Measurements from ENCODE around the gene PROB1.

The PROB1 gene

GRCh38 chr5:139377226-139377625, 17.7 kb downstream of the PROB1 start:
- TF ChIP-seq CTCF (IDR thresholded peaks at IDR 0.05; ENCODE audit: insufficient read depth, low read length, poor library complexity, severe bottlenecking) (no peak), EZH2phosphoT487 (conservative IDR thresholded peaks at IDR 0.05; ENCODE audit: low read length) (no peak)
- Histone ChIP-seq H3K4me2 (ENCODE audit: low read depth, low read length, poor library complexity, severe bottlenecking) (no peak overlapping the region), H4K20me1 (ENCODE audit: low read depth, low read length) (no peaks in the 10 kb centered on the region), H3K4me3 (ENCODE audit: insufficient read depth, low read length, poor library complexity, severe bottlenecking) (no peak overlapping the region), H3K9me3 (ENCODE audit: insufficient read depth, low read length) (no peaks in the 10 kb centered on the region), H3K36me3 (ENCODE audit: low read length) (no peaks in the 10 kb centered on the region), H3K9me2 (replicated peaks; ENCODE audit: insufficient read depth, low read length) (no peaks in the 10 kb centered on the region), H3K79me2 (ENCODE audit: insufficient read depth, low read length) (no peaks in the 10 kb centered on the region), H3F3A (ENCODE audit: insufficient read depth) (no peaks in the 10 kb centered on the region), H3K27me3 (ENCODE audit: low read length) (no peaks in the 10 kb centered on the region), H2AFZ (ENCODE audit: low read depth, low read length, severe bottlenecking) (no peak overlapping the region), H3K9ac (ENCODE audit: low read length) (no peak overlapping the region), H3K27ac (ENCODE audit: low read depth, low read length) (no peak overlapping the region)

DNA sequence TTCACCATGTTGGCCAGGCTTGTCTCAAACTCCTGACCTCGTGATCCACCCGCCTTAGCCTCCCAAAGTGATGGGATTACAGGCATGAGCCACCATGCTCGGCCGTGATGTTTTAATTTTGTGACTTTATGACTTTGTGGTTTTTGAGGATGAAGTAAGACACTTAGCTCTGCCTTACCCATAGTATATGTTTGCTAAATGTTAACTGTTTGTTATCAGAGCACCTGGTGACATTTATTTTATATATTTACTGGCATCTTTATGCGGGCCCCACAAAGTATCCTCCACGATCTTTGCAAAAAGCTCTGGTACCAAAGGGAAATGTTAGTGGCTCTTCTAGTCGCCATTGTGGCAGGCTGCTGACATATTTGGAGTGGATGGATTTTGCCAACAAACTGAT, 18.5 kb downstream of the PROB1 start:
- Histone ChIP-seq H3K36me3 (ENCODE audit: low read length) (no peaks in the 10 kb centered on the region), H3K9me2 (replicated peaks; ENCODE audit: insufficient read depth, low read length) (no peaks in the 10 kb centered on the region), H3K4me2 (ENCODE audit: low read depth, low read length, poor library complexity, severe bottlenecking) (no peak overlapping the region), H3F3A (ENCODE audit: insufficient read depth) (no peaks in the 10 kb centered on the region), H3K9me3 (ENCODE audit: insufficient read depth, low read length) (no peaks in the 10 kb centered on the region), H3K27me3 (ENCODE audit: low read length) (no peaks in the 10 kb centered on the region), H3K27ac (ENCODE audit: low read depth, low read length) (no peak overlapping the region), H3K79me2 (ENCODE audit: insufficient read depth, low read length) (no peaks in the 10 kb centered on the region), H3K9ac (ENCODE audit: low read length) (no peak overlapping the region), H2AFZ (ENCODE audit: low read depth, low read length, severe bottlenecking) (no peak overlapping the region), H3K4me3 (ENCODE audit: insufficient read depth, low read length, poor library complexity, severe bottlenecking) (no peak overlapping the region), H4K20me1 (ENCODE audit: low read depth, low read length) (no peaks in the 10 kb centered on the region)
- TF ChIP-seq CTCF (IDR thresholded peaks at IDR 0.05; ENCODE audit: insufficient read depth, low read length, poor library complexity, severe bottlenecking) (no peak), EZH2phosphoT487 (conservative IDR thresholded peaks at IDR 0.05; ENCODE audit: low read length) (no peak)

DNA sequence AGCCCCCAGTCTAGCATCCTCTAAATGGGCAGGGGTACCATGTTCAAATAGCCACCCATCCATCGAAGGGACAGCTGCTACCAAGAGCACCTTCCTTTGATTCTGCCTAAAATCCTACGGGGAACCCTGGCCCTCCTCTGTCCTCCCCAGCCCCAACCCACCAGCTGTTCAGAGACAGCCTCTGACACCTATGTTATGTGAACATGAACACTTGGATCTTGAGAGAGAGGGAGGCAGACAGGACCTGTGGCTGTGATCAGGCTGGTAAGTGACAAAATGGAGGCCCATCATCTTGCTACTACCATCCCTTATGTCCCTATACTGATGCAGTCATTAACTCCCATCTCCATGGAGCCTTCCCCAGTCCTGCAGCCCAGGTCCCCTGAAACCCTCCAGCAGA, 20.0 kb downstream of the PROB1 start:
- TF ChIP-seq CTCF (IDR thresholded peaks at IDR 0.05; ENCODE audit: insufficient read depth, low read length, poor library complexity, severe bottlenecking) (no peak), EZH2phosphoT487 (conservative IDR thresholded peaks at IDR 0.05; ENCODE audit: low read length) (no peak)
- Histone ChIP-seq H3K36me3 (ENCODE audit: low read length) (no peaks in the 10 kb centered on the region), H3K9me2 (replicated peaks; ENCODE audit: insufficient read depth, low read length) (no peaks in the 10 kb centered on the region), H3F3A (ENCODE audit: insufficient read depth) (no peaks in the 10 kb centered on the region), H3K27me3 (ENCODE audit: low read length) (no peaks in the 10 kb centered on the region), H3K4me2 (ENCODE audit: low read depth, low read length, poor library complexity, severe bottlenecking) (no peak overlapping the region), H4K20me1 (ENCODE audit: low read depth, low read length) (no peaks in the 10 kb centered on the region), H2AFZ (ENCODE audit: low read depth, low read length, severe bottlenecking) (no peak overlapping the region), H3K4me3 (ENCODE audit: insufficient read depth, low read length, poor library complexity, severe bottlenecking) (no peak overlapping the region), H3K9ac (ENCODE audit: low read length) (no peak overlapping the region), H3K27ac (ENCODE audit: low read depth, low read length) (no peak overlapping the region), H3K9me3 (ENCODE audit: insufficient read depth, low read length) (no peaks in the 10 kb centered on the region), H3K79me2 (ENCODE audit: insufficient read depth, low read length) (no peaks in the 10 kb centered on the region)

Data from SU-DHL-6 (cell line).